GM18858 (cell line): ENCODE data around the gene SRGAP2C.
A peak's percentile ranks its signal among the peaks of the same experiment; 100 is the strongest.
"Not testable (repeated sequence)": the region's sequence is repeated elsewhere in the genome, so short reads cannot be mapped to it uniquely, and the experiment has no call there.

Experiments
- ATAC-seq: cut with Tn5 transposase; IDR thresholded peaks from one replicate; pipeline ENCODE4 v1.9.1; 2021; ENCODE audit not compliant: unreplicated experiment

Gene SRGAP2C

DNA sequence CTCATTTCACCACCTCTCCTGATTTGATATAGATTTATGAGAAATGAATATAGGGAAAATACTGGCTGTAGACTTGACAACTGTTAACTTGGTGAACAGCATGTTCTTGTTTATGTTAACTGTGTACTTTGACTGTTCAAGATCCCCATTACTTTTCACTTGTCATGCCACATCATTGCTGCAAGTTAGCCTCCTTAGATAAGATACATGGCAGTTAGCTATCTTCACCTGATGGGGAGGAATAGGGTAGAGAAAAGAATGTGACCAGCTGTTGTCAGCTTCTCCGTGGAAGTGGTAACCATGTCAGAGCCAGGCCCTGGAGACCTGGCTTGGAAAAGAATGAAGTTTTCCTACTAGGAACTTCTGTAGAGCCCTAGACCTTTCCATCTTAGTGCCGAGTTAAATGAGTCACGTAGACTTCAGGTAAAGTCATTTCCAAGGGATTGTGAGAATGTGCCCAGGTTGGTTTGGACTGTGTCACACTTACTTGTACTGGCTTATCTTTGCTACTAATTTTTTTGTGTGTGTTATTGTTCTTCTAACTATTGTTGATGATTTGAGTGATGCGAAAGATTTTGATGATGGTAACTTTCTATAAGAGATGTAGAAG lies 41.6 kb downstream of the SRGAP2C start:
- ATAC-seq = not testable (repeated sequence)

DNA sequence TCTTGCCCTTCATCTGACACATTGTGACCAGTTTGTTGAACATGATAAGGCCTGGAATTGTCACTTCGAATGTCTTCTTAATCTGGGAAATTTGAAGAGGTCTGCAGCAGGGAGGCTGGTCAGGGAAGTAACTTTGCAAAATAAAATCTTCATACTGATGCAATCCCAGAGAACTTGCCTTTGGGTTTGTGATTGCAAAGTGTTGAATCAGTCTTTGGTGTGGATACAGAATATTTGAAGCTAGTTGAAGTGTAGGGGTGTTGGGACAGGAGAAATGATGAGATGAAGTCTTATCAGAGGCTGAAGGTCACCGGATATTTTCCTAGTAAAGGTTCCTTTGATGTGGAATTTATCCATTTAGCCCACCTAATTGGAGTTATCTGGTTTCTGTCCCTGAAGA lies 42.1 kb downstream of the SRGAP2C start:
- ATAC-seq = not testable (repeated sequence)

DNA sequence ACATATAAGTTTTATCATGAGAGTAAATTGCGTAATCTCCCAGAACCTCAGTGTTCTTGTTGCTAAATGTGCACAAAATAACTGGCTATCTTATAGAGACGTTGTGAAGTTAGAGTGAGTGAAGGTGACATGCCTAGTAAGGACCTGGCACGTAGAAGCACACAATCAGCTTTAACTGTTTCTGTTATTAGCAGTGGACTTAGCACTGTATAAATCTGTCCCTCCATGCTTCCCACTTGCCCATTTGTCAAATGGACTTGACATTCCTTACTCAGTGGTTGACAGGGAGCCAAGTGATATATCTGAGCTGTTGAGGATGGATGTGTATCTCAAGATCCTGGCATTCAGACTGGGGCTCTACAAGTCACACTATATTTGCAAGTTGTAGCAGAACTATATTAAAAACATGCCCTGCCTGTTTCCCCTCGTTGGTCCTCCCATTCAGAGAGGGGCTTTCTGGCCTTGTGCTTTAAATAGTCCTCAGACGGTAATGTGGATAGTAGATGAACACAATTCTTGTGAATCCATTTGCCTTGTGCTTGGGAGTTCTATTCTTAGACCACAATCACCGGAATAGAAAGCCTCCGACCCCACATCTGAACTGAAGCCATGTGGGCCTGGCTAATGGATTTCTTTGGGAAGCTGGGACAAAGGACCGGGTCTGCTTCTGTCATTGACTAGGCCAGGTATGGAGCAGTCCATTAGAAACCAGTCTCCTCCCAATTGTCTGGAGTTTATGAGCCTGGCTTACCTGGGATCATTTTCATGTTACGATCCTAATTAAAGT lies 43.0 kb downstream of the SRGAP2C start:
- not testable (repeated sequence) for ATAC-seq

DNA sequence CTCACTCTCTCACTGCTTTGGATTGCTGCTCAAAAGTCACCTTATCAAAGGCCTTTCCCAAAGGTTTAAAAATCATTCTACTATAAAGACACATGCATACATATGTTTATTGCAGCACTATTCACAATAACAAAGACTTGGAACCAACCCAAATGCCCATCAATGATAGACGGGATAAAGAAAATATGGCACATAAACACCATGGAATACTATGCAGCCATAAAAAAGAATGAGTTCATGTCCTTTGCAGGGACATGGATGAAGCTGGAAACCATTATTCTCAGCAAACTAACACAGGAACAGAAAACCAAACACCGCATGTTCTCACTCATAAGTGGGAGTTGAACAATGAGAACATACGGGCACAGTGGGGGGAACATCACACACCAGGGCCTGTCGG lies 45.9 kb downstream of the SRGAP2C start:
- not testable (repeated sequence) for ATAC-seq

DNA sequence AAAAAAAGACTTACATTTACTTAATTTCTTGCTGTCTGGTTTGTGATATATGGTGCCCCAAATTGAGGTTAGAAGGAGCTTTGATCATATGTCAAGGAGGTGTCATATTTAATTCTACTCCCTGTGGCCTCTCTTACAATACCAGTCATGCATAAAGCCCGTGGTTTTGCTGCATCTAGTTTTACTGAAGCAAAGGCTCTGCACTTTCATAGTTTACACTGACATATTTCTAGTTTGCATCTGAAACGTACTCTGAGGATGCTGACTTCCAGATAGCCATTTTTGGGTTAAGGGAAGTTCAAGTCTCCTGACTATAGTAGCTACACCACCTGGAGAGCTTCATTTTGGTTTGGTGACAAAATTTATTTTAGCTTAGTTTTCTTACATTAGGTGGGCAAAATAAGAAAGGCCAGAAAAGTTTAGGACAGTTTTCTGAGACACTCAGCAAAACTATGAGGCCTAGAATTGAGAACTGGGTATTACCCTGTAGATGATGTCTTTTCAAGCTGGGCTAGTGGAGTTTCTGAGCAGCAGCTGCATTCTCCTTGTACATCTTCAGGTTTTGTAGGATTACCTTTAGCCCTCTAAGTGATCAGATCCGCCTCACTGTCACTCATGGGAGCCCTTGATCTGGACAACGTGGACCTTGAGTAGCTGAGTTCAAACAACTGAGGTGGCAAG lies 47.8 kb downstream of the SRGAP2C start:
- peak; percentile 78 for ATAC-seq

DNA sequence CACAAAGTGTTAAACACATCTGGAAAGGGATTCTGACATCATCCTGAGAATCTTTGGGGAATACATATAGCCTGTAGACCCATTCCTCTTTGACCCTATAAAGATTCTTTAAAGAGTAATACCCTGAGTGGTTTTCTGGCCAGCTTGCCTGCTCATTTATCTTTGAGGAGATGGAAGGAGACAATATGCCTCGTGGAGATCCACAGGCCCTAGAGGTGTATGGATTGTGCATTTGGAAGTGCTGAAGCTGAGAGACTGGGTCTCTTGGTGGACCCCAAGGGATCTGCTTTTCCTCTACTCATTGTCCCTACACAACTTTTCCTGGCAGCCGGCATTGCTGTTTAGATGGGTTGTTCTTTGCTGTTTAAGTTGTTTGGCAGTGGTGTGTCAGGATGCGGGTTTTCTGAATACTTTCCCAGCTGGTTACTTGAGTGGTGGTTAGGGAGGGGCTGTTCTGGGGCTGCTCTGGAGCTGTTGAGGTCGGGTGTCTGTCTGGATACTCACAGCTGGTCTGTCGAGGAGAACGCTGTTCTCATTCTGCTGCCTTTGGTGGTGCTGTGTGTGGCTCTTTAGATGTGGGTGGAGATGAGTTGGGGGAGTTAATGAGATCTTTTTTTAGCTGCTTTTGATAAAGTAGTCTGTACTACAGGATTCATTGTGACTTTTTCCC lies 49.5 kb downstream of the SRGAP2C start:
- not testable (repeated sequence) for ATAC-seq

DNA sequence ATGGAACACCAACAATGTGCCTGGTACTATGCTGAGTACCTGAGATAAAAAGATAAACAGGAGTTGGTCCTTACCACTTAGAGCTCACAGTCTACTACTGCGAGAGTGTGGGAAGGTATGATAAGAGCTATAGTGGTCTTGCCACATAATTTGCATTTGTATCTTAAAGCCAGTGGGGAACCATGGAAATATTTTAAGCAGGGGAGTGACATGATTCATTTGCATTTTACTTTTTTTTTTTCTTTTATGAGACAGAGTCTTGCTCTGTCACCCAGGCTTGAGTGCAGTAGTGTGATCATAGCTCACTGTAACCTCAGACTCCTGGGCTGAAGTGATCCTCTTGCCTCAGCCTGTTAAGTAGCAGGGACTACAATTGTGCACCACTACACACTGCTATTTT lies 53.6 kb downstream of the SRGAP2C start:
- peak; percentile 95 for ATAC-seq

DNA sequence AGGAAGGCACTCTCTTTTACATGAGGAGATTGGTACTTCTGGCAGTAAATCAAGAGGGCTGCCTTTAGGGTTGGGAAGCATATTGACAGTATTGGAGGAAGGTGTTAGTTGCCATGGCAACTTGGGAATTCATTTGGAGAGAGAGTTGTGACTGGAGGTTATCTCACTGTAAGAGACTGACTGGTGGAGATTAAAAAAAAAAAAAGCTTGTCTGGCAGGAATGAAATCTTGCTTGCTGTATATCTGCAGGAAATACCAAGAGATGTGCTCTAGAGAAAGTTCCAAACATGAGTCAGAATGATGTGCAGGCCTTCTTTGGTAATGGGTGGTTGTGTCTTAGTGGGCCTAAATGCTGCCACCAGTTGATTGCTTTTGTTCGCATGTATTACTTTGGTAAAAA lies 59.1 kb downstream of the SRGAP2C start:
- not testable (repeated sequence) for ATAC-seq

DNA sequence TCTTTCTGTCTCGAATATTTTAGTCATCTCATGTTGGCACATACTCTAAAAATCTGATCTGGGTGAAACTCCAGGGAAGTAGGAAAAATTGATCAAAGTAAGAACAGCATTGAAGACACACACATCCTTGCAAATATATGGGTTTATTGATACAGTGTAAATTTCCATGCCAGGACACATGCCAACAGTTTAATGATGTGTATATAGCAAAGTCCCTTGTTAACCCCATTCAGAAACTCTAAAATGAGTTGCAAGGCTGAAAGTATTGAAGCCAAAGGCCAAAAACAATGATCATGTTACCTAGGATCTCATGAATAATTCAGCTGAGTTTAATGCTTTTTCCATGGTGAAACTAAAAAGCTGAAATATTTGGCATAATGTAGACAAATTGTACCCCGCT lies 61.6 kb downstream of the SRGAP2C start:
- ATAC-seq = not testable (repeated sequence)

DNA sequence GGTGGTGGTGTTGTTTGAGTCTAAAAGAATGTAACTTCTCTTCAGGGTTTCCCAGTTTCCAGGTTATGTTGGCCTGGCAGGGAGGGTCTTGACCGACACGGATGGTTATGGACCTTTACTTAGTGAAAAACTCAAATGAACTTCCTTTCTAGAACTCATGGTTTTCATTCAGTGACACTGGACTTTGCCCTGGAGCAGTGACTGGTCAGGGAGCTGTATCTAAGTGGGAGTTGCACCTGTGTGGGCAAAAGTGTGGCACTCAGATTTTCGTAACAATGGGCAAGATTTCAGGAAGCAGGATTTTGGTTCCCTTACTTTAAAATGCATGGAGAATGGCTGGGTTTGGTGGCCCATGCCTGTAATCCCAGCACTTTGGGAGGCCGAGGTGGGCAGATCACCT lies 67.9 kb downstream of the SRGAP2C start:
- not testable (repeated sequence) for ATAC-seq

DNA sequence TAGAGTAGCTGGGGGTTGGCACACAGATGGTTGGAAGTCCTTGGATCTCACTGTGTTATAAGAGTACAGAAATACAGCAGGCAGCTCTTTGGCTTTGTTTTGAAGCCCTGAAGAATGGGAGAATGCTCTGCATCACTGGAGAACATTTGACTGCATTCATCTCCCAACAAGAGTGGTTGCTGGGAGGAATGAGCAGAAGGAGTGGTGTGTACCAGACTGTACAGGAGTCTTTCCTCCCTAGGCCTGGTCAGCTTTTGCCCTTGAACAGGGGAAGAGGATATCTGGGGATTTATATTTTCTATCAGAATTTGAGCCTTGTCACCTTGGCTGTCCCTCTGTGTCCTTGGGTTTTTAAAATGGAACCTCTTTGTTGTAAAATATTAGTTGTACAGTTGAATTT lies 69.8 kb downstream of the SRGAP2C start:
- not testable (repeated sequence) for ATAC-seq

DNA sequence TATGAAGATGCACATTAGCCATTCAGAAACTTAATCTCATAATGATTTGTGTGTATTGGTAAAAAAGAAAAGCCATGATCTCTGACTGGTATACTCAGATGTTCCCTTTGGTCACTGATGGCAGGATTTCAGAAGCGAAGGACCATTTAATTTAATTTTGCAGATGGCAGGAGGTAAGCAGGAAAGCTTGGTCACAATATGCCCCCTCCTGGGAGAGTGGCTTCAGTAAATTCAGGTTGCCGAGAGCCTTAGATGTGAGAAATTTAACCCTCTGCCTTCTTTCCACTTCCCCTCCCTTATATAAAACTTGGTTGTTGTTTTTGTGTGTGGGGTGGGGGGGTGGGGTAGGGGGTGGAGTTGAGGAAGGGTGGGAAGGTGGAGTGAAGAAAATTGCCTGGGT lies 72.9 kb downstream of the SRGAP2C start:
- not testable (repeated sequence) for ATAC-seq

DNA sequence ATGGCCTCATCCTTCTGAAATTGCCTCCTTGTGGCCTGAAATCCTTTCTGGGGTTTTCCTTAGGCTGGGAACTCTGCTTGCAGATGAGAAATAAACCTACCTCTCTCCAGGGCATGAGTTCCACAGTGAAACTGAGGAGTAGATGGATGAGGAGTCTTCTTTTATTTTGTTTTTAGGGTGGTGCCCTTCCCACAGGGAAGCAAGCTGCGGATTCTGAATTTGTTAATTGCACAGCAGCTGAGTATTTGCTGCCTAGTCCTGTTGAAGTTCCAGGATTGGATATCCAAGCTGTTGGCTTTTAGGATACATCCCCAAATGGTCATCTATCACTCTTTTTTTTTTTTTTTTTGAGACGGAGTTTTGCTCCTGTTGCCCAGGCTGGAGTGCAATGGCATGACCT lies 73.4 kb downstream of the SRGAP2C start:
- not testable (repeated sequence) for ATAC-seq

DNA sequence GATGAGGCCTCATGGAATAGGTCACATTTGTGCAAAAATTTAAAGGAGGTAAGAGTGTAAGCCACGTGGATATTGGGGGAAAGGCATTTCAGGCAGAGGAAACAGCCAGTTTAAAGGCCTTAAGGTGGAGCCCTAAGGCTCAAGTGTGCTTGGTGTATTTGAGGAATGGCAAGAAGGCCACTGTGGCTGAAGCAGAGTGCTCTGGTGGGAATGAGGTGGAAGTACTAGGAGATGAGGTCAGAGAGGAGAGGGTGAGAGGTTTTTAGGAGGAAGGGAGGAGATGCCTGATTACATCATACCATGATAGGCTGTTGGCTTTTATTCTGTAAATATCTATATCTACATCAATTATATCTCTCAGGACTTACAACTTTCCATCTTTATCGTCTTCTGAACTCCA lies 75.4 kb downstream of the SRGAP2C start:
- not testable (repeated sequence) for ATAC-seq

DNA sequence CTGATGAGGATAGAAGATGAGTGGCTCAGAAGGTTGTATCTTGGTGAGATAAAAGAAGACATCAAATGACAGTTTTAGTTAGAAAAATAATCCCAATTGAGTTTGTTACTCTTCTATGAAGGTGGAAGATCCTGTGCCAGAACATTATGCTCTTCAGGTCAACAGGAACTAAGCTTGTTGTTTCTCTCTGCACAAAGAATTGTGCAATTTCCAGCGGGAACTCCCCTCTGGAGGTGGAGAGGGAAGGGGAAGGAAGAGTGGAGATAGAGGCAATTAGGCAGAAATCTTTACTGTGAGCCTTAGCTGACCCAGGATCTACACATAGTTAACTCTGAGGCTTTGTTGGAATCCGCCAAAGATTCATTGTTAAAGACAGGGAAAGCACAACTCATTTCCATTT lies 77.4 kb downstream of the SRGAP2C start:
- ATAC-seq = not testable (repeated sequence)

DNA sequence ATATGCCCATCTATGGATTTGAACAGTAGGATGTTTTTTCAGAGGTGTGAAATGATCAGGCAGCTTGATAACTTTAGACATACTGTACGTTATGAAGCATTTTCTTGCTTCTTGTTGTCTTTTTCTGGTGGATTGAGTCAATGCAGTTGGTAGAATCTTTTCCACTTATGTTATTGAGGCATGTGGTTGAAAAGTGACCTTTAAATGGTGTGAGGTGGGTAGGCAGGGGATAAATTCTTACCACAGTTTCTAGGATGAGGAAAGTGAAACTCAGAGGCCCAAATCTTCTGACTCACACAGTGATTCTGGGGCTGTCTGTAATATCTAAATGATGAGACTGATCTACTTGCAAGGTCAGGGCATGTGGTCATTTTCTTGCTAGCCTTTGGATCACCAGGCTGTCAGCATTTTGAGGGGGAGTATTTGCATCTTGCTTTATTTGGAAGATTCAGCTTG lies 79.0 kb downstream of the SRGAP2C start:
- ATAC-seq = peak; percentile 73

DNA sequence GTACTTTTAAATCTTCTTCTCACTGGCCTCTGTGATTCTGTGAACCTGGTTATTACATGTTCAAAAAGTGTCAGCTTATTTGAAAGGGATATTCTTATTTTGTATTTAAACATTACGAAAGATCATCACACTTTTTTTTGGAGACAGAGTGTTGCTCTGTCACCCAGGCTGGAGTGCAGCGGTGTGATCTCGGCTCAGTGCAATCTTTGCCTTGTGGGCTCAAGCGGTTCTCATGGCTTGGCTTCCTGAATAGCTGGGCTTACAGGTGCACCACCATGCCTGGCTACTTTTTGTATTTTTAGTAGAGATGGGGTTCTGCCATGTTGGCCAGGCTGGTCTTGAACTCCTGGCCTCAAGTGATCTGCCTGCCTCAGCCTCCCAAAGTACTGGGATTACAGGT lies 82.3 kb downstream of the SRGAP2C start:
- not testable (repeated sequence) for ATAC-seq

DNA sequence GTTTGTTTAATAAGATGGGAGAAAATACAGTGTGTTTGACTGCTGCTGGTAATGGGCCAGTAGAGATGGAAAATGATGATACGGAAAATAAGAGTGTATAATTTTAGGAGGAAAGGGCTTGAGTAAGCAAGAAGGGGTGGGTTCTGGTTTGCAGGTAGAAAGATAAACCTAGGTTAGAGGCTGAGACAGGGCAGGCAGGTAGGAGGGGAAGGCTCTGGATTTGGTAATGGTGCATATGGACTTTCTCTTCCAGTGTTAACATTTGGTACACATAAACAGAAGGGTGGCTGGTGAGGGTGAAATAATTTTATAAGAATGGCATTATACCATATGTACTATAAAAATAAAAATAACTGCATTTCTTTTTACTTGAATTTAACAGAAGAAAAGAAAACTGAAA lies 84.5 kb downstream of the SRGAP2C start:
- not testable (repeated sequence) for ATAC-seq

DNA sequence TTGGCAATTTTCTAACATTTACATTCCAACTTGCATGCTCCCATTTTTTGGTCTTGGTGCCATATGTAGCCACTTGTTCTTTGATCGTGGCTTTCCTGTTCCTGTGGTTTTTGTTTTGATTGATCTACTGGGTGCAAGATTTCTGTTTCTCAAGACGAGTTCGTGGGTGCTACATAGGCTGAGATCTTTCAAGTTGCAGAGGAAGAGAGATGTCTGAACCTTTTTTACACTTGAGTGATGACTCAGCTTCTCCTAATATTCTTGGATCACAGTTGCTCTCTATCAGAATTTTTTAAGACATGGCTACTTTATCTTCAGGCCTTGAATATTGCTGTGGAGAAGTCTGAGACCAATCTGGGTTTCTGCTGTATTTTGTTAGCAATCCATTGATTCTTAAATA lies 85.2 kb downstream of the SRGAP2C start:
- ATAC-seq = not testable (repeated sequence)

DNA sequence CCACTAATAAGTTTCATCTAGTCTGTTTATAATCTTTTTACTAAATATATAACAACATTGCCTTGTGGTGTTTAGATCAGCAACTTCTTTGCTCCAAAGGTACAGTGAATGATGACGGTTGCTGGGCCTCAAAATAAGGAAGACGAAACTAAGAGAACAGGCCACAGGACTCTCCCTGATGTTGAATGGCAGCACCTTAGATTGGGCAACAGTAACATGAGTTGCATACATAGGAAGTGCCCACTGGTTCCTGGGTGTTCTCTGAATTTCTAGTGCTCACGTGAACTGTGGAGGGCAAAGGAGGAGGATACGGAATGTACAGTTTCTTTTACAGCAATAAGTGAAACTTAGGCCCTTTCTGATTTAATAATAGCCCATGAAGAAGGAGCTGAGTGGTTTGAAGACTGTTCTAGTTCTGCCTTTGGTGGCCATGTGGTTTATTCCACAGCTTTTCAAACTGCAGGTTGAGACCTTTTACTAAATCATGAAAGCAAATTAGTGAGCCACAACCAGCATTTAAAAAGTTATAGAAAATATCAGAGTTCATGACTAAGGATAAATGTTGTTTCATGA lies 86.5 kb downstream of the SRGAP2C start:
- ATAC-seq = not testable (repeated sequence)

DNA sequence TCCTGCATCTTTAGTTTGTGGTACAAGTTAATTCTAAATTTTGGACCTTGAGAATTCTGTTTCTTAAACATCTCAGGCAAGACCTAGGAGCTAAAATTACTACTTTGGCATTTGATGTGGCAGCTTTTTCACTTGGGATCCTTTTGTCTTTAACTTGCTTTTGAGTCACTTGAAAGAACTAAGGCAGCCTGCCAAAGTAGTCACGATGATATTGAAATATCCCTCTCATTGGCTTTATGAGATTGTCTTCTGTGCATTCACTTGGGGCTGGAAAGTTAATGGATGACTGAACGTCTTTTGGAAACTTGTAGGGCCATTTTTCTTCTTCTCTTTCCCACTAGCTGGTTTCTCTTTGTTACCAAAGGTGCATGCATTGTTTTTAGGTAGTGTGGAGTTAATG lies 90.7 kb downstream of the SRGAP2C start:
- ATAC-seq = not testable (repeated sequence)
